H1 (cell line): ENCODE measurements around the gene SNRNP200. TPM values are rescaled to one million over a fixed set of nuclear protein-coding genes. Genes with fewer than 3 reads are reported as not detected.

Experiments
- SP1 ChIP-seq: IDR thresholded peaks from 2 replicates; pipeline ENCODE4 v1.6.1; 2011; ENCODE audit warnings: low read depth, low read length
- SP4 ChIP-seq: IDR thresholded peaks from 2 replicates; pipeline ENCODE4 v1.6.1; 2012; ENCODE audit warnings: low read length, inconsistent platforms
- SRF ChIP-seq: IDR thresholded peaks from 2 replicates; pipeline ENCODE4 v1.6.1; 2011; ENCODE audit warnings: mild to moderate bottlenecking, low read depth, low read length, moderate library complexity
- polyA plus RNA-seq, 7 experiments: library from polyadenylated mRNA; depleted of rRNA in 3 of 7; stranded (reverse) in 5 of 7; unstranded in 2 of 7; fragments of >200 nt in 5 of 7; fragments of 200-250 nt in 2 of 7; gene quantifications; 1 replicate in 5 of 7; 2 replicates in 1 of 7; 4 replicates in 1 of 7; pipeline versions ENCODE4 v1.2.1 to v1.2.3, GENCODE V29; 2011 to 2013; ENCODE audit warnings: missing spikeins in 2 of 7, mixed read lengths in 2 of 7
- total RNA-seq: library from RNA; stranded (reverse); fragmentation: NEBNext Ultra II Directional; extraction: Animal tissue kit (Norgen Biotek cat#: 25700); gene quantifications from 2 replicates; pipeline ENCODE4 v1.2.1, GENCODE V29; 2021

Gene SNRNP200
- total and polyA plus RNA-seq, 2 of the 8 experiments (the other 6 are each of a cell fraction or from before 2014, with no cell fraction given): 190 to 289 TPM

DNA sequence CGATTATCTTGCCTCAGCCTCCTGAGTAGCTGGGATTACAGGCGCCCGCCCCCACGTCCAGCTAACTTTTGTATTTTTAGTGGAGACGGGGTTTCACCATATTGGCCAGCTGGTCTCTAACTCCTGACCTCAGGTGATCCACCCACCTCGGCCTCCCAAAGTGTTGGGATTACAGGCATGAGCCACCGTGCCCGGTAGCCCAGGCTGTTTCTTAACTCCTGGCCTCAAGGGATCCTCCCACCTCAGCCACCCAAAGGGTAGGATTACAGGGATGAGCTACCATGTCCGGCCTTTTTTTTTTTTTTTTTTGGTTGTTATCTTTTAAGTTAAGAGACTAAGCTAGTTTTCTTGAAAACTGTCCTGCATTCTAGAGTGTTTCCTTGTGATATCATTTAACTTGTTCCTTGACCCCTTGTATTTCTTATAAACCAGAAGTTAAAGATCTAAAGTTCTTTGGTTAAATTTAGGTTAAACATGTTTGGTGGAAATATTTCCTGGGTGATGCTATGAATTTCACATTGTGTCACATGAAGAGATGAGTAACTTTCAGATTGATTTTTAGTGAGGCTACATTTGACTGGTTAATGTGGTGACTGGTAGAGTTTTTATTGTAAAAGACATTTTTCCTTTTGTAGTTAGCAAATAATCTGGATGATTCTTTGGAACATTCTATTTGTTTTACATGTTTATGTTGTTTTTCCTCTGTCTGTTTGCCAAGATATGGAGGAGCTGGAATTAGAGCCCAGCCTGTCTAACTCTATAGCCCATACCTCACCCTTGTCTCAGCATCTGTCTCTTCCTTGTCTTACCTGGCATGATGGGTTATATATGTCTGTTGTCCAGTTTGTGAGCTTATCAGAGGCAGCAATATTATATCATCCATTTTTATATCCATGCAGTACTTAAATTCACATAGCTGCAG, 35.4 kb upstream of the SNRNP200 start (continued):
- no peak for TF ChIP-seq SRF
- no peak for TF ChIP-seq SP1
- TF ChIP-seq SP4: no peak
